HG03521 (cell line): ENCODE measurements around the gene IL1RAPL1.

Experiments used
- ATAC-seq: cut with Tn5 transposase; IDR thresholded peaks from one replicate; pipeline ENCODE4 v1.9.1; 2021; ENCODE audit warnings: mild to moderate bottlenecking, moderate library complexity; ENCODE audit not compliant: unreplicated experiment

Gene IL1RAPL1

GRCh38 chrX:28960063-28960462 is 372.8 kb downstream of the IL1RAPL1 start:
- ATAC-seq: no peak

GRCh38 chrX:28966331-28966730 is 379.1 kb downstream of the IL1RAPL1 start:
- ATAC-seq: no peak

GRCh38 chrX:28969126-28969525 is 381.9 kb downstream of the IL1RAPL1 start:
- ATAC-seq: no peak

- no peak for ATAC-seq
These were observed 392.6 kb downstream of the IL1RAPL1 start for GRCh38 chrX:28979877-28980276.

GRCh38 chrX:28981952-28982351 is 394.7 kb downstream of the IL1RAPL1 start:
- ATAC-seq: no peak

- no peak for ATAC-seq
These were observed 401.0 kb downstream of the IL1RAPL1 start for GRCh38 chrX:28988246-28988645.

GRCh38 chrX:28997706-28998463 is 410.6 kb downstream of the IL1RAPL1 start:
- ATAC-seq: no peak

- no peak for ATAC-seq
These were observed 411.4 kb downstream of the IL1RAPL1 start for GRCh38 chrX:28998609-28999135.

- no peak for ATAC-seq
These were observed 425.6 kb downstream of the IL1RAPL1 start for GRCh38 chrX:29012867-29013266.

- ATAC-seq: no peak
These were observed 436.0 kb downstream of the IL1RAPL1 start for GRCh38 chrX:29023207-29023606.

- ATAC-seq: no peak
These were observed 437.6 kb downstream of the IL1RAPL1 start for GRCh38 chrX:29024871-29025270.

GRCh38 chrX:29039501-29039900 is 452.3 kb downstream of the IL1RAPL1 start:
- no peak for ATAC-seq

GRCh38 chrX:29040160-29040559 is 452.9 kb downstream of the IL1RAPL1 start:
- no peak for ATAC-seq

GRCh38 chrX:29042341-29042740 is 455.1 kb downstream of the IL1RAPL1 start:
- ATAC-seq: no peak

GRCh38 chrX:29043746-29044145 is 456.5 kb downstream of the IL1RAPL1 start:
- no peak for ATAC-seq

GRCh38 chrX:29044423-29045184 is 457.4 kb downstream of the IL1RAPL1 start:
- no peak for ATAC-seq

- no peak for ATAC-seq
These were observed 478.2 kb downstream of the IL1RAPL1 start for GRCh38 chrX:29065477-29065876.

GRCh38 chrX:29066516-29066915 is 479.3 kb downstream of the IL1RAPL1 start:
- ATAC-seq: no peak

GRCh38 chrX:29067351-29067750 is 480.1 kb downstream of the IL1RAPL1 start:
- ATAC-seq: no peak

- no peak for ATAC-seq
These were observed 484.5 kb downstream of the IL1RAPL1 start for GRCh38 chrX:29071525-29072320.

GRCh38 chrX:29082558-29082957 is 495.3 kb downstream of the IL1RAPL1 start:
- ATAC-seq: no peak
